Naive thymus-derived CD4-positive, alpha-beta T cell (primary cell): ENCODE results near the gene FAM72C. TPM values are rescaled to one million over a fixed set of nuclear protein-coding genes. Genes with fewer than 3 reads are reported as not detected.
"Not testable (repeated sequence)": the region's sequence is repeated elsewhere in the genome, so short reads cannot be mapped to it uniquely, and the experiment has no call there.

Experiments
- ATAC-seq: fragments of 150-1000 bp; cut with Tn5 transposase; 2 replicates; pipeline ENCODE4 v1.10.0; 2021; ENCODE audit warnings: mild to moderate bottlenecking, moderate library complexity
- CTCF ChIA-PET: fragments of 350-600 bp; sonication (Branson Sonifier 250); formaldehyde crosslinking; loops from one replicate; lab custom pipeline; 2021; ENCODE audit warnings: antibody characterized with exemption; lab: Charles Lee
- POLR2A ChIA-PET: fragments of 350-600 bp; sonication (Branson Sonifier 250); formaldehyde crosslinking; loops from one replicate; lab custom pipeline; 2021; ENCODE audit warnings: antibody characterized with exemption, inconsistent platforms; lab: Charles Lee
- DNase-seq, 9 donors: peaks; one replicate each; pipeline versions ENCODE4 v3.0.0 to v3.0.0-alpha.2; 2020 to 2022; ENCODE audit warnings: mixed read lengths in 1 of 9
- H3K27ac ChIP-seq: one replicate; pipeline ENCODE4 v1.7.0; 2013; ENCODE audit warnings: mild to moderate bottlenecking, low read depth, low read length, moderate library complexity
- H3K27me3 ChIP-seq, 2 donors: one replicate each; pipeline ENCODE4 v1.7.0; 2013; ENCODE audit warnings: low read length in 2 of 2, mild to moderate bottlenecking in 2 of 2, moderate library complexity in 2 of 2; ENCODE audit not compliant: control insufficient read depth in 2 of 2, insufficient read depth in 2 of 2
- H3K36me3 ChIP-seq, 3 experiments: 1 replicate in 2 of 3; 2 replicates in 1 of 3; pipeline ENCODE4 v1.7.0; 2013; ENCODE audit warnings: low read length in 3 of 3, mild to moderate bottlenecking in 3 of 3, moderate library complexity in 1 of 3; ENCODE audit not compliant: insufficient read depth in 3 of 3, control insufficient read depth in 2 of 3
- H3K4me1 ChIP-seq, 2 donors: one replicate each; pipeline ENCODE4 v1.7.0; 2013; ENCODE audit warnings: low read length in 2 of 2, mild to moderate bottlenecking in 2 of 2, moderate library complexity in 1 of 2; ENCODE audit not compliant: control insufficient read depth in 2 of 2, insufficient read depth in 2 of 2
- H3K4me3 ChIP-seq: 2 replicates; pipeline ENCODE4 v1.7.0; 2013; ENCODE audit warnings: mild to moderate bottlenecking, low read length
- H3K9me3 ChIP-seq, 3 experiments: 1 replicate in 2 of 3; 2 replicates in 1 of 3; pipeline ENCODE4 v1.7.0; 2013; ENCODE audit warnings: low read length in 3 of 3; ENCODE audit not compliant: control insufficient read depth in 2 of 3
- H3K27ac Mint-ChIP-seq, 9 donors: one replicate each; pipeline ENCODE4 v1.8.0; 2020 to 2022; ENCODE audit warnings: mixed read lengths in 9 of 9, mild to moderate bottlenecking in 8 of 9, moderate library complexity in 5 of 9, inconsistent platforms in 2 of 9
- H3K27me3 Mint-ChIP-seq, 5 donors: one replicate each; pipeline ENCODE4 v1.8.0; 2021 to 2022; ENCODE audit warnings: mixed read lengths in 5 of 5, mild to moderate bottlenecking in 1 of 5
- H3K36me3 Mint-ChIP-seq, 5 donors: one replicate each; pipeline ENCODE4 v1.8.0; 2020 to 2022; ENCODE audit warnings: mixed read lengths in 5 of 5, mild to moderate bottlenecking in 3 of 5, inconsistent platforms in 1 of 5
- H3K4me1 Mint-ChIP-seq, 7 donors: one replicate each; pipeline ENCODE4 v1.8.0; 2020 to 2022; ENCODE audit warnings: mixed read lengths in 7 of 7, mild to moderate bottlenecking in 3 of 7, inconsistent platforms in 1 of 7
- H3K4me3 Mint-ChIP-seq, 10 donors: one replicate each; pipeline ENCODE4 v1.8.0; 2020 to 2022; ENCODE audit warnings: mild to moderate bottlenecking in 10 of 10, mixed read lengths in 10 of 10, moderate library complexity in 6 of 10, inconsistent platforms in 2 of 10
- H3K9me3 Mint-ChIP-seq, 11 donors: one replicate each; pipeline ENCODE4 v1.8.0; 2020 to 2022; ENCODE audit warnings: mixed read lengths in 11 of 11, mild to moderate bottlenecking in 4 of 11, inconsistent platforms in 1 of 11, moderate library complexity in 1 of 11
- intact Hi-C, 2 donors: fragments of 100-400 bp; cut with micrococcal nuclease; formaldehyde crosslinking; loops; one replicate each; pipeline ENCODE4 v1.15.1; 2023
- polyA plus RNA-seq, 2 donors: library from polyadenylated mRNA; unstranded; fragments of 300-500 nt; fragmentation: Illumina TruSeq; gene quantifications; one replicate each; pipeline ENCODE4 v1.2.3, GENCODE V29; 2021
- total RNA-seq, 6 experiments: library from RNA in 5 of 6; stranded (reverse) in 5 of 6; gene quantifications; 1 replicate in 5 of 6; 2 replicates in 1 of 6; pipeline ENCODE4 v1.2.3 and lab custom pipeline; 2021 to 2026

FAM72C gene
- total and polyA plus RNA-seq, 7 experiments from 2014 or later: 11.2 TPM; not detected in 6

DNA sequence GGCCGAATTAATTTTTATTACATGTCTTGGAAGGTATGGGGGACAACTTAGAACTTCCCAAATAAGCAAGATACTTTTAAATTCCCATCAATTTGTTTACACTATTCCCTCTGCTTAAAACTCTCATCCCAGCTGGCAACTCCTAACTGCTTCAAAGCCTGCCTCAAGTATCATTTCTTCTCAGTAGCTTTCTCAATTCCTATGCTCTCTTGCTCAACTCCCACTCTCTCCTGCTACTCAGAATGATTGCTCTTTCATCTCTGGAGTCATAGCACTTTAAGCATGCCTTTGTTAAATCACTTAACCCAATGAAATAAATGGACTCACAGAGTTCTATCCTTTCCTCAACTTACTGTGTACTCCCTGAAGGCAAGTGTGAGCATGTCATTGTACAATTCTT lies 18.9 kb downstream of the FAM72C start:
- H3K4me1 ChIP-seq, H3K9me3 Mint-ChIP-seq, H3K27ac Mint-ChIP-seq, H3K36me3 Mint-ChIP-seq, H3K36me3 ChIP-seq, H3K9me3 ChIP-seq, DNase-seq, H3K27me3 Mint-ChIP-seq, ATAC-seq, H3K4me3 ChIP-seq, H3K27me3 ChIP-seq, CTCF ChIA-PET, H3K4me3 Mint-ChIP-seq, intact Hi-C loops, H3K27ac ChIP-seq, H3K4me1 Mint-ChIP-seq, POLR2A ChIA-PET: not testable (repeated sequence)

DNA sequence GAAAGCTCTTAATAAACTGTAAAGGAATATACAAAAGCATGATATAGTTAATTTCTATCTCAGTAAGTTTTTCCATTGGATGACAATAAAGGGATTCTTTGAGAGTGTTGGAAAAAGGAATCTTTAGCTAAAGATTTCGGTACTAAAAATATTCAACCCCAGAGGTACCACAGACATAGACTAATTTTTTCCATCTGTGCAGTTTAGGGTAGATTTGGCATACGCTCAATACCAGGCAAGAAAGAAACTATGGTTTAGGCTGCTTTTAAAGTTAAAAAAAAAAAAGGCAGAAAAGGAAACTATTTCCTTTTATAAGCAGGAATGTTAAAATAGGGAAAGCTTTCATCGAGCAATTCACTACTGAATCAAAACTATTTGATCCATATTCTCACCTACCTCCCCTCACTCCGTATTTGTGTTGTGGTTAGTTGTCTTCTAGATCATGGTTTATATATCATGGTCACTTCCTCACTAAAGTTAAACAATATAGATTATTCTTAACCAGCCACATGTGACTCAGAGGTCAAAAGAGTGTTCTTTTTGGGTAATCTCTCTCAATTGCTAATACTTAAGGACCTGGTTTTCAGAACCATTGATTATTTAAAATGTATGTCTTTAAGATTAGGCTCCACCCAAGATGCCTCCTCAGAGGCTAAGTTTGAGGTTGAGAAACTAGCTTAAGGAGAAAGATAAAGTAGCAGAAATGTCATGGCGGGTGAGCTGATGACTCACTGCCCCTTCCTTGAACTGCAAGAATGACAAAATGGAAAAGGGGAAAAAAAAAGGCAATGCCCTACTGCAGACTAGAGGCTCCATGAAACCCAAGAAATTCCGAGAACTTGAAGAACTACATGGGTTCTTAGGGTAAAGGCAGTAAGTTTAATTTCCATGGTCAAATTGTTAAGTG lies 20.0 kb downstream of the FAM72C start:
- H3K36me3 Mint-ChIP-seq, H3K27me3 Mint-ChIP-seq, H3K4me1 Mint-ChIP-seq, intact Hi-C loops, H3K36me3 ChIP-seq, H3K27ac Mint-ChIP-seq, H3K4me3 Mint-ChIP-seq, POLR2A ChIA-PET, H3K4me1 ChIP-seq, H3K27ac ChIP-seq, H3K9me3 ChIP-seq, H3K4me3 ChIP-seq, CTCF ChIA-PET, H3K9me3 Mint-ChIP-seq, H3K27me3 ChIP-seq, DNase-seq: not testable (repeated sequence)
- peak; percentile 34 for ATAC-seq

DNA sequence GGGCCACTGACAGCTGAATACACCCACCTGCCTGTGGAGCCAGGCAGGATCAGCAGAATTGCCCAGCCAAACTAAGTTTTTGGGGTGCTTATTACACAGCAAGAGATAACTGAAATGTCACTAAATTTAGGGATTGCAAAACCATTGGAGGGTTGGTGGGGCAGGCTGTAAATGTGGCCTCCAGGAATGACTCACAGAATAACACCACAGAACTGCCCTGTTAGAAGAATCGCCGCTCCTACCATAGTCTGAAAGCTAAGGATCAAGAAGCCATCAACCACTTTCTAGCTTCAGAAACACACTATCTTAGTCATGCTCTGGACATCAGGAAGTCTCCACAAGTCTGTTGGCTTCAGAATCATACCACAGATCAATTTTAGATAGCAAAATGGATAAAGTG lies 24.0 kb downstream of the FAM72C start:
- DNase-seq, H3K9me3 ChIP-seq, H3K27me3 ChIP-seq, H3K4me3 ChIP-seq, H3K4me3 Mint-ChIP-seq, H3K4me1 Mint-ChIP-seq, H3K36me3 Mint-ChIP-seq, H3K27ac Mint-ChIP-seq, H3K27me3 Mint-ChIP-seq, POLR2A ChIA-PET, H3K36me3 ChIP-seq, H3K9me3 Mint-ChIP-seq, H3K27ac ChIP-seq, intact Hi-C loops, H3K4me1 ChIP-seq, CTCF ChIA-PET: not testable (repeated sequence)
- ATAC-seq: peak; percentile 56

DNA sequence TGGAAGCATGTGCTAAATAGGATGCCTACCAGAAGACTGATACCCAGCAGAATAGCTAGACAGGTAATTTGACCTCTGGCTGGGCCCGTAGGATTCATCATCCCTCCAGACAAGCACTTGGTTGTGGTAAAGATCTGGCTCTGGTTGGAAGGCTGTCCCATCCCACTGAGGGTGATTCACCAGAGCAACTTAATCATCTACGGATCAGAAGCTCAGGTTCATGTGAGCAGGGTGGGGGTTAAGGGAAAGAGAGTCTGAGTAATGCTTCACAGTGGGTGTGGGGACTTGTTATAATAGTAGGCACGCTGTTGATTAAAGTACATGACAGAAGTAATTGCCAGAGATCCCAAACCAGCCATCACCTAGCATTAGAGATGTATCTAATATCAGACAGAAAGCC lies 26.5 kb downstream of the FAM72C start:
- H3K27ac Mint-ChIP-seq, H3K36me3 ChIP-seq, H3K4me3 ChIP-seq, intact Hi-C loops, H3K9me3 Mint-ChIP-seq, H3K4me1 Mint-ChIP-seq, H3K36me3 Mint-ChIP-seq, H3K4me1 ChIP-seq, H3K4me3 Mint-ChIP-seq, H3K27me3 ChIP-seq, H3K9me3 ChIP-seq, DNase-seq, H3K27me3 Mint-ChIP-seq, CTCF ChIA-PET, POLR2A ChIA-PET, H3K27ac ChIP-seq: not testable (repeated sequence)
- peak; percentile 32 for ATAC-seq

DNA sequence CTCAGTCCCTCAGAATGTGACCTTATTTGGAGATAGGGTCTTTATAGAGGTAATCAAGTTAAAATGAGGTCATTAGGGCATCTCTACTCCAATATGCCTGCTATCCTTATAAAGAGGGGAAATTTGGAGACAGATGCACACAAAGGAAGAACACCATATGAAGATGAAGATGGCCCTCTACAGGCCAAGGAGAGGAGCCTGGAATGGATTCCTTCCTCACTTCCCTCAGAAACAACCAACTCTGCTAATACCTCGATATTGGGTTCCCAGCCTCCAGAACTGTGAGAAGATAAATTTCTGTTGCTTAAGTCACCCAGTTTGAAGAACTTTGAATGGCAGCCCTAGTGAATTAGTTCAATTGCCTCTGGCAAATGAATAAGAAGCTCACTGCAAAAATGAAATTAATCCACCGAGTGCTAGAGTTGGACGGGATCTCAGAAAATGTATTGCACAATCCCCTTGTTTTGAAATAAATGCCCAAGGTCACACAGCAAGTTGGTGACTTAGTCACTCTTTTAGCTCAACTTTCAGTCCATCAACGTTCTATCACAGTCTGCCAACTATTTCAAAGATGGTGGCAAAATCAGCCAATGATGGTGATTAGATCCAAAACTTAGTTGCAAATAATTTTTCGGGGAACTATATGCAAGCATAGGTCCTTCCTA lies 27.1 kb downstream of the FAM72C start:
- POLR2A ChIA-PET, H3K27me3 ChIP-seq, H3K36me3 Mint-ChIP-seq, H3K36me3 ChIP-seq, intact Hi-C loops, H3K4me1 Mint-ChIP-seq, H3K27ac ChIP-seq, H3K4me1 ChIP-seq, H3K9me3 ChIP-seq, H3K27ac Mint-ChIP-seq, H3K4me3 ChIP-seq, DNase-seq, H3K4me3 Mint-ChIP-seq, H3K27me3 Mint-ChIP-seq, H3K9me3 Mint-ChIP-seq, CTCF ChIA-PET: not testable (repeated sequence)
- peak; percentile 42 for ATAC-seq

DNA sequence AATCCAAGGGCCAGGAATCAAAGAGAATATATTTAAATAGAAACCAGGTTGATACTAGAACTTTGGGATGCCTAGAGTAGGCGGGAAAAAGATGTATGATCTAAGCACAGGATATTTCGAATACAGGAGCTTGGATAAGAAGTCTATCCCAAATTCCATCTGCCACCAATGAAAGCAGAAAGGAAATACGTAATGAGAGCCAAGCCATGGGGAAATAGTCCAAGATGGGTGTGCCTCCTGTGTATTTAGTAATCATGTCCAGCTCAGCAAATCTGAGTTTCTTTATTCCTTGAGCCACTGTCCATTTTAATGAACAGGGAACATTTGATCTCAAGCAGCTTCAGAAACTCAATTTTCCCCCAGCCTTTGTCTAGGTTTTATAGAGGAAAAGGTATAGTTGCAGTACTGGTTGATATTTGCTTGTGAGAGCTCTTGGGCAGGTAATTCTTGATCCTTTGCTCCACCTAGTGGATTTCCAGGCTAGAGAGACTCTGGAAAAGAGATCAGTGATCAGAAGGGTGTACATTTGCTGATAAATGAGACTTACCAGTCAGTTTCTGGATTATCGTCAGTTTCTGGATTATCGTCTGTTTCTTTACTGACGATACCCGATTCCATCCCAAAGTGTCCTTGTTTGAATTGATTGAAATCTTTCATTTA lies 28.3 kb downstream of the FAM72C start:
- H3K27me3 Mint-ChIP-seq, H3K9me3 Mint-ChIP-seq, H3K36me3 ChIP-seq, H3K27me3 ChIP-seq, H3K27ac Mint-ChIP-seq, CTCF ChIA-PET, H3K4me1 Mint-ChIP-seq, intact Hi-C loops, H3K9me3 ChIP-seq, H3K4me3 Mint-ChIP-seq, H3K36me3 Mint-ChIP-seq, ATAC-seq, POLR2A ChIA-PET, H3K27ac ChIP-seq, DNase-seq, H3K4me3 ChIP-seq, H3K4me1 ChIP-seq: not testable (repeated sequence)
